ENCODE measurements around the gene ACTR10. TPM values are rescaled to one million over a fixed set of nuclear protein-coding genes. Genes with fewer than 3 reads are reported as not detected.
A peak's percentile ranks its signal among the peaks of the same experiment; 100 is the strongest.

The ACTR10 gene
- total and polyA plus RNA-seq, 2 of the 8 experiments (the other 6 are each of a cell fraction or from before 2014, with no cell fraction given) = 15.4 to 34.6 TPM

DNA sequence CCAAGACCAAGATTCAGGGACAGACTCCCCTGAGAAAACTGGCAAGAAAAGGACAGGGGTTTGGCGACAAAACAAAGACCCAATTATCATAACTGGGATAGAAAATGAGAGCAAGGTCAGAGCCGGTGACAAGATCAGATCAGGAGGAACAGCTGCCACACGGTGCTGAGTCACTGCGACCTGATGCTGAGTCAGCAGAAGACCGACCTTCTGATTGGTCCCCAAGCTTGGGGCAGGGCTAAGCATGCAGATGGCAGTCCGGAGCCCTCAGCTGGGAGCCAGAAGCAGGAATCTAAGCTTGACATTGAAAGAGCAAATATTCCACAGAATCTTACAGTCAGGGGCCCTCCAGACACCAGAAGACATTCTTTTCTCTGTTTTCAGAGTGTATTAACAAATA lies 28.9 kb upstream of the ACTR10 start:
- Histone ChIP-seq H3K36me3 (ENCODE audit: control insufficient read depth in 2 of 4, insufficient read depth in 4 of 4, low read length in 3 of 4) (no peaks in the 10 kb centered on the region), H4K5ac (ENCODE audit: insufficient read length, low read depth, low read length) (no peak overlapping the region), H4K91ac (replicated peaks; ENCODE audit: insufficient read length, low read length) (no peak overlapping the region), H2AFZ (ENCODE audit: low read length) (peak overlapping the region; percentile 84), H4K20me1 (replicated peaks in 1 of 2; ENCODE audit: control insufficient read depth in 1 of 2, insufficient read depth in 2 of 2, low read length in 2 of 2) (no peaks in the 10 kb centered on the region), H2BK20ac (ENCODE audit: low read length) (no peak overlapping the region), H3K27ac (ENCODE audit: low read depth, low read length) (no peak overlapping the region), H2BK15ac (ENCODE audit: low read length) (no peak overlapping the region), H3K18ac (ENCODE audit: extremely low read depth, low read length) (no peak overlapping the region), H2AK5ac (ENCODE audit: low read depth, low read length) (no peak overlapping the region), H3K4me2 (ENCODE audit: insufficient read depth in 1 of 2, low read depth in 2 of 2, low read length in 2 of 2) (peak overlapping the region; percentile 12 to 34; a peak in 1 of 4 replicates), H3K4me3 (ENCODE audit: extremely low read depth in 1 of 4, insufficient read depth in 2 of 4, low read depth in 3 of 4, low read length in 4 of 4) (peak overlapping the region in 1 of 4 experiments; percentile 10; a peak in 1 of 8 replicates), H2BK5ac (ENCODE audit: low read depth, low read length) (0 out of 2 replicates have a peak overlapping the region, but pooled peaks have one; percentile 26), H3K4me1 (replicated peaks in 1 of 4; ENCODE audit: control insufficient read depth in 3 of 4, insufficient read depth in 4 of 4, low read length in 3 of 4) (peaks cover 0 to 4% (median 1%) of the 10 kb centered on the region in 4 experiments; a peak in 1 of 7 replicates), H3K14ac (ENCODE audit: insufficient read length) (no peak overlapping the region), H3K27me3 (replicated peaks in 1 of 4; ENCODE audit: control insufficient read depth in 3 of 4, extremely low read depth in 1 of 4, insufficient read depth in 3 of 4, low read length in 3 of 4) (no peaks in the 10 kb centered on the region), H3K9me3 (ENCODE audit: insufficient read depth in 2 of 2, low read depth in 1 of 2, low read length in 1 of 2) (no peaks in the 10 kb centered on the region), H2BK12ac (ENCODE audit: low read depth, low read length) (no peak overlapping the region), H3K79me1 (ENCODE audit: low read depth, low read length) (no peaks in the 10 kb centered on the region), H3K56ac (replicated peaks; ENCODE audit: insufficient read length, low read depth, low read length) (no peak overlapping the region), H3K9ac (replicated peaks in 1 of 4; ENCODE audit: extremely low read depth in 1 of 4, low read depth in 3 of 4, low read length in 3 of 4) (no peak overlapping the region), H3K79me2 (ENCODE audit: control insufficient read depth in 1 of 2, insufficient read depth in 2 of 2, low read length in 2 of 2) (no peaks in the 10 kb centered on the region), H3K23ac (ENCODE audit: insufficient read length) (no peak overlapping the region), H3K23me2 (ENCODE audit: low read depth, low read length) (no peaks in the 10 kb centered on the region), H2BK120ac (replicated peaks; ENCODE audit: low read depth, low read length) (no peak overlapping the region), H3K4ac (replicated peaks; ENCODE audit: insufficient read length, low read depth, low read length) (no peak overlapping the region), H4K8ac (ENCODE audit: extremely low read depth, insufficient read depth, low read length) (no peak overlapping the region)
- WGBS, 2 experiments (ENCODE audit: extremely low coverage in 1 of 2, insufficient coverage in 1 of 2, insufficient read length in 1 of 2, insufficient replicate concordance in 2 of 2, low coverage in 1 of 2, low lambda C conversion rate in 2 of 2, missing lambda C conversion rate in 1 of 2) = 25% methylated on average over 6 of the region's 6 CpGs; no CpG with 5 or more reads in 1 of the 2 experiments
- FAIRE-seq (peak; percentile 96), DNase-seq (ENCODE audit: low read depth in 1 of 2, low spot score in 2 of 2) (peak; percentile 83 to 85)
- CTCF ChIA-PET (ENCODE audit: partially characterized antibody) = no interaction called here
- POLR2A ChIA-PET (ENCODE audit: partially characterized antibody) = no interaction called here
- TF ChIP-seq EGR1 (IDR thresholded peaks at IDR 0.05; ENCODE audit: borderline replicate concordance, low read depth, low read length) (no peak), NANOG (IDR thresholded peaks at IDR 0.05; ENCODE audit: insufficient read depth, low read depth, low read length, poor library complexity, severe bottlenecking) (no peak), SRF (IDR thresholded peaks at IDR 0.05; ENCODE audit: low read depth, low read length) (no peak), RXRA (IDR thresholded peaks at IDR 0.05; ENCODE audit: insufficient read depth, low read depth, low read length) (no peak), HDAC6 (IDR thresholded peaks at IDR 0.05; ENCODE audit: low read depth, low read length) (no peak), CTCF (IDR thresholded peaks at IDR 0.05; ENCODE audit: control extremely low read depth in 1 of 3, insufficient read depth in 1 of 3, low read depth in 1 of 3, low read length in 3 of 3) (no peak), RFX5 (IDR thresholded peaks at IDR 0.05; ENCODE audit: borderline replicate concordance, low read depth, low read length) (no peak), TAF1 (IDR thresholded peaks at IDR 0.05; ENCODE audit: low read depth, low read length) (0 out of 2 replicates have a peak, but pooled peaks have one; percentile 43), SIN3A (conservative IDR thresholded peaks at IDR 0.05 in 1 of 2, IDR thresholded peaks at IDR 0.05 in 1 of 2; ENCODE audit: low read depth in 1 of 2, low read length in 2 of 2) (peak; percentile 90 to 95)
- TF ChIP-seq, protein P1, sequence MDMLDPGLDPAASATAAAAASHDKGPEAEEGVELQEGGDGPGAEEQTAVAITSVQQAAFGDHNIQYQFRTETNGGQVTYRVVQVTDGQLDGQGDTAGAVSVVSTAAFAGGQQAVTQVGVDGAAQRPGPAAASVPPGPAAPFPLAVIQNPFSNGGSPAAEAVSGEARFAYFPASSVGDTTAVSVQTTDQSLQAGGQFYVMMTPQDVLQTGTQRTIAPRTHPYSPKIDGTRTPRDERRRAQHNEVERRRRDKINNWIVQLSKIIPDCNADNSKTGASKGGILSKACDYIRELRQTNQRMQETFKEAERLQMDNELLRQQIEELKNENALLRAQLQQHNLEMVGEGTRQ (IDR thresholded peaks at IDR 0.05; ENCODE audit: low read length) = no peak
